Prostate gland (tissue), 2 donors: ENCODE measurements around the gene DSTN. TPM values are rescaled to one million over a fixed set of nuclear protein-coding genes. Genes with fewer than 3 reads are reported as not detected.

Source experiments
- DNase-seq: peaks from one replicate; pipeline ENCODE4 v3.0.0-alpha.2; 2019; ENCODE audit warnings: low spot score
- H3K27ac ChIP-seq, 2 donors: fragments of 200-600 bp; sonication (generic); 2 replicates each; pipeline ENCODE4 v1.5.1; 2017 to 2019
- H3K27me3 ChIP-seq: fragments of 200-600 bp; sonication (generic); replicated peaks from 2 replicates; pipeline ENCODE4 v1.5.1; 2019; ENCODE audit not compliant: insufficient read depth
- H3K36me3 ChIP-seq, 2 donors: fragments of 200-600 bp; sonication (generic); 1 replicate in 1 of 2; 2 replicates in 1 of 2; pipeline versions ENCODE4 v1.5.1 to v1.8.1; 2017 to 2019
- H3K4me1 ChIP-seq: fragments of 200-600 bp; sonication (generic); replicated peaks from 2 replicates; pipeline ENCODE4 v1.5.1; 2019
- H3K4me3 ChIP-seq, 2 donors: fragments of 200-600 bp; sonication (generic); 2 replicates each; pipeline ENCODE4 v1.5.1; 2017 to 2019
- H3K9me3 ChIP-seq: fragments of 200-600 bp; sonication (generic); 2 replicates; pipeline ENCODE4 v1.5.1; 2017
- POLR2A ChIP-seq: fragments of 450-650 bp; IDR thresholded peaks from one replicate; pipeline ENCODE4 v1.6.1; 2016; ENCODE audit warnings: antibody characterized with exemption, mild to moderate bottlenecking
- POLR2AphosphoS5 ChIP-seq: sonication (generic); formaldehyde crosslinking; IDR thresholded peaks from one replicate; pipeline ENCODE4 v1.6.1; 2017; ENCODE audit warnings: antibody characterized with exemption
- WGBS: methylation state at CpG from one replicate; pipeline ENCODE4 v1.1.5; 2018; 5-methylcytosine and 5-hydroxymethylcytosine counted together
- intact Hi-C: fragments of 100-400 bp; cut with DNase I; formaldehyde crosslinking; loops from one replicate; pipeline ENCODE4 v1.14.2; 2022
- total RNA-seq, 2 donors: library from RNA; depleted of rRNA; stranded (reverse); fragments of >200 nt; gene quantifications; one replicate each; pipeline ENCODE4 v1.1.0, GENCODE V29; 2016
- TF ChIP-seq, protein P1 (sequence below), 4 experiments: fragments of 200-600 bp in 2 of 4; fragments of 450-650 bp in 2 of 4; sonication (generic) in 2 of 4; IDR thresholded peaks; 1 replicate in 3 of 4; 2 replicates in 1 of 4; pipeline ENCODE4 v1.5.1; 2016 to 2019; ENCODE audit warnings: antibody characterized with exemption in 4 of 4, mild to moderate bottlenecking in 2 of 4, moderate library complexity in 2 of 4

The DSTN gene
- total RNA-seq, 2 donors from 2014 or later, result 284 to 559 TPM

DNA sequence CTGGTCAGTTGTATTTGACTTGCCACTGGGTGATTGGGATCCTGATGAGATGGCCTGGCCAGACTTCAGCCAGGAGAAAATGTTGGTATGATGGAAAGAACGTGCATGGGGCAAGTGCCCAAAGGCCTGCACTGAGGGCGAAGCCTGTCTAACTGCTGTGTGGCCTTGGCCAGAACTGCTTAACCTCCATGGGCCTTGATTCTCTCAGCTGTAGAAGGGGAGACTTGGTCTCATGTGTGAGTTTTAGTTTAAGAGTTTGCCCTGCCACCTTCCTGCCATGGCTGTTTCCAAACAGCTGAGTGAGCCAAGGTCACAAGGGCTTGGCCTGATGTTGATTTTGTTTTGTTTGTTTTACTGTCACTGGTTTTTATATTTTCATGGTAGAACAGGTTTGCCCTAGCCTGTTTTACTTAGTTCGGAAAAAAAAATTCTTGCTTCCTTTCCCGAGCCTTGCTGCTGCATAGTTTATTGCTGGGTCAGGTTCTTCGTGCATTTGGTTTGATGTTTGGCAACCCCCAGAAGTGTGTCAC, 35.3 kb downstream of the DSTN start:
- intact Hi-C loops, result no loop called here
- H3K36me3 ChIP-seq, result peaks cover 0 to 5% of the 10 kb centered on the region in 2 donors
- H3K27ac ChIP-seq, result peak overlapping the region; percentile 60 to 61
- H3K9me3 ChIP-seq, result no peaks in the 10 kb centered on the region
- H3K4me3 ChIP-seq, result no peak overlapping the region
- TF ChIP-seq POLR2AphosphoS5, result peak; percentile 61
- TF ChIP-seq, protein P1, sequence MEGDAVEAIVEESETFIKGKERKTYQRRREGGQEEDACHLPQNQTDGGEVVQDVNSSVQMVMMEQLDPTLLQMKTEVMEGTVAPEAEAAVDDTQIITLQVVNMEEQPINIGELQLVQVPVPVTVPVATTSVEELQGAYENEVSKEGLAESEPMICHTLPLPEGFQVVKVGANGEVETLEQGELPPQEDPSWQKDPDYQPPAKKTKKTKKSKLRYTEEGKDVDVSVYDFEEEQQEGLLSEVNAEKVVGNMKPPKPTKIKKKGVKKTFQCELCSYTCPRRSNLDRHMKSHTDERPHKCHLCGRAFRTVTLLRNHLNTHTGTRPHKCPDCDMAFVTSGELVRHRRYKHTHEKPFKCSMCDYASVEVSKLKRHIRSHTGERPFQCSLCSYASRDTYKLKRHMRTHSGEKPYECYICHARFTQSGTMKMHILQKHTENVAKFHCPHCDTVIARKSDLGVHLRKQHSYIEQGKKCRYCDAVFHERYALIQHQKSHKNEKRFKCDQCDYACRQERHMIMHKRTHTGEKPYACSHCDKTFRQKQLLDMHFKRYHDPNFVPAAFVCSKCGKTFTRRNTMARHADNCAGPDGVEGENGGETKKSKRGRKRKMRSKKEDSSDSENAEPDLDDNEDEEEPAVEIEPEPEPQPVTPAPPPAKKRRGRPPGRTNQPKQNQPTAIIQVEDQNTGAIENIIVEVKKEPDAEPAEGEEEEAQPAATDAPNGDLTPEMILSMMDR (IDR thresholded peaks at IDR 0.05), result no peak
- TF ChIP-seq POLR2A, result no peak
- H3K4me1 ChIP-seq, result peaks cover 12% of the 10 kb centered on the region
- WGBS, result 38% methylated on average over 5 of the region's 5 CpGs
- DNase-seq, result no peak
- no peaks in the 10 kb centered on the region for H3K27me3 ChIP-seq

DNA sequence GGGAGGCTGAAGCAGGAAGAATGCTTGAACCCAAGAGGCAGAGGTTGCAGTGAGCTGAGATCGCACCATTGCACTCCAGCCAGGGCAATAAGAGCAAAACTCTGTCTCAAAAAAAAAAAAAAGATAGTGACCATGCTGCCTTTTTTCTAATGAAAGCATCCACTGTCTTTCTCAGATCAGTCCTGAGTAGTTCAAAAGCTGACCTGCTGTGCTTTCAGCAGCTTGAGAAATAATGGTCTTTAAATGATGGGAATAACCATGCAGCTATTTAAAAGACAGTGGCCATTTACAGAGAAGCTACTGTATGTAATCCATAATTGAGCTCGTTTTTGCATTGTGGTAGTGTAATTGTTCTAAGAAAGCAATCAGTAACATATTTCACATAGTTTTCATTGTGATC, 36.1 kb downstream of the DSTN start:
- Histone ChIP-seq H3K9me3 (no peaks in the 10 kb centered on the region), H3K27ac (peak overlapping the region in 1 of 2 donors; percentile 61), H3K36me3 (peaks cover 0 to 5% of the 10 kb centered on the region in 2 donors), H3K27me3 (no peaks in the 10 kb centered on the region), H3K4me3 (no peak overlapping the region), H3K4me1 (peaks cover 13% of the 10 kb centered on the region)
- WGBS, result 66% methylated on average over 2 of the region's 2 CpGs
- intact Hi-C loops, result no loop called here
- no peak for DNase-seq
- TF ChIP-seq POLR2A (no peak), POLR2AphosphoS5 (no peak)
- TF ChIP-seq, protein P1 (IDR thresholded peaks at IDR 0.05), result no peak

- no peak overlapping the region for H3K4me3 ChIP-seq
- 82% methylated on average over 3 of the region's 3 CpGs for WGBS
- intact Hi-C loops, result no loop called here
- H3K27ac ChIP-seq, result no peak overlapping the region
- H3K27me3 ChIP-seq, result no peaks in the 10 kb centered on the region
- peaks cover 0 to 5% of the 10 kb centered on the region in 2 donors for H3K36me3 ChIP-seq
- H3K9me3 ChIP-seq, result no peaks in the 10 kb centered on the region
- DNase-seq, result no peak
- TF ChIP-seq, protein P1 (IDR thresholded peaks at IDR 0.05), result no peak
- TF ChIP-seq POLR2A (no peak), POLR2AphosphoS5 (no peak)
- H3K4me1 ChIP-seq, result peaks cover 15% of the 10 kb centered on the region
Observed at GRCh38 chr20:17608701-17609497, 39.0 kb downstream of the DSTN start.

- peaks cover 0 to 5% of the 10 kb centered on the region in 2 donors for H3K36me3 ChIP-seq
- H3K4me1 ChIP-seq, result peaks cover 10% of the 10 kb centered on the region
- no peaks in the 10 kb centered on the region for H3K9me3 ChIP-seq
- TF ChIP-seq, protein P1 (IDR thresholded peaks at IDR 0.05), result no peak
- TF ChIP-seq POLR2AphosphoS5 (no peak), POLR2A (no peak)
- intact Hi-C loops, result loop anchor here (5.0 kb wide), 1 partner anchor 38 kb away; the partner anchor contains the start of gene DSTN
- H3K27ac ChIP-seq, result peak overlapping the region in 1 of 2 donors; percentile 44
- DNase-seq, result no peak
- H3K27me3 ChIP-seq, result no peaks in the 10 kb centered on the region
- H3K4me3 ChIP-seq, result no peak overlapping the region
- WGBS, result 65% methylated on average over 8 of the region's 8 CpGs
Observed at GRCh38 chr20:17609811-17610377, 40.0 kb downstream of the DSTN start.
